Thyroid gland (tissue), 4 donors: Measurements from ENCODE around the gene FARS2. TPM values are rescaled to one million over a fixed set of nuclear protein-coding genes. Genes with fewer than 3 reads are reported as not detected.

ENCODE experiments used
- DNase-seq, 2 donors: peaks; one replicate each; pipeline ENCODE4 v3.0.0-alpha.2; 2019
- H3K27ac ChIP-seq, 3 donors: fragments of 200-600 bp; sonication (generic); 1 replicate in 2 of 3; 2 replicates in 1 of 3; pipeline ENCODE4 v1.5.1; 2016 to 2019; ENCODE audit warnings: mild to moderate bottlenecking in 1 of 3, moderate library complexity in 1 of 3
- H3K27me3 ChIP-seq: fragments of 200-600 bp; sonication (generic); one replicate; pipeline ENCODE4 v1.5.1; 2019
- H3K36me3 ChIP-seq, 2 donors: fragments of 200-600 bp; sonication (generic); one replicate each; pipeline ENCODE4 v1.5.1; 2016 to 2019
- H3K4me1 ChIP-seq, 2 donors: fragments of 200-600 bp; sonication (generic); one replicate each; pipeline ENCODE4 v1.5.1; 2017 to 2019
- H3K4me3 ChIP-seq, 3 donors: fragments of 200-600 bp; sonication (generic); replicated peaks in 1 of 3; 1 replicate in 2 of 3; 2 replicates in 1 of 3; pipeline ENCODE4 v1.5.1; 2016; ENCODE audit warnings: mild to moderate bottlenecking in 1 of 3
- H3K9me3 ChIP-seq: fragments of 200-600 bp; sonication (generic); one replicate; pipeline ENCODE4 v1.5.1; 2017
- POLR2A ChIP-seq, 2 donors: fragments of 450-650 bp; IDR thresholded peaks; one replicate each; pipeline ENCODE4 v1.6.1; 2017; ENCODE audit warnings: antibody characterized with exemption in 2 of 2, mild to moderate bottlenecking in 2 of 2, moderate library complexity in 1 of 2
- WGBS, 2 donors: methylation state at CpG; one replicate each; pipeline ENCODE4 v1.1.5; 2017; 5-methylcytosine and 5-hydroxymethylcytosine counted together
- intact Hi-C: fragments of 100-400 bp; cut with DNase I; formaldehyde crosslinking; loops from one replicate; pipeline ENCODE4 v1.15.1; 2023
- total RNA-seq, 4 donors: library from RNA; depleted of rRNA; stranded (reverse); fragments of >200 nt; gene quantifications; one replicate each; pipeline ENCODE4 v1.2.3, GENCODE V29; 2016
- TF ChIP-seq, protein P1 (sequence below), 6 experiments: fragments of 200-600 bp in 3 of 6; fragments of 450-650 bp in 3 of 6; sonication (generic) in 3 of 6; IDR thresholded peaks; one replicate each; pipeline ENCODE4 v1.5.1; 2016 to 2019; ENCODE audit warnings: antibody characterized with exemption in 6 of 6, mild to moderate bottlenecking in 2 of 6, inconsistent platforms in 1 of 6, moderate library complexity in 1 of 6

Gene FARS2
- total RNA-seq, 4 donors from 2014 or later: 27.4 to 47.1 (median 34.2) TPM

DNA sequence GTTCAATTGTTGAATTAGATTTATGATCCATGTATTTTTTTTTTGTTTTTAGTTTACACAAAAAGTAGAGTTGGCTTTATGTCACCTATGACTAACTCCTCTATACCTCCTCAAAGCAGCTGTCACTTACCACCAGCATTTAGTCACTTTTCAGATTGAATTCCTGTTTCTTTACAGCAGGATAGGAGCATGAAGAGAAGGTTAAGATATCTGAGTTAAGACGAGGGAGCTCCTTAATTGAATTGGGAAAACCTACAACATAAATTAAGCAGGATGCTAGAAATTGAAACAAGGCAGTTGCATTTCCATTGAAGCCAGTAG, 237.2 kb downstream of the FARS2 start:
- intact Hi-C loops: no loop called here

DNA sequence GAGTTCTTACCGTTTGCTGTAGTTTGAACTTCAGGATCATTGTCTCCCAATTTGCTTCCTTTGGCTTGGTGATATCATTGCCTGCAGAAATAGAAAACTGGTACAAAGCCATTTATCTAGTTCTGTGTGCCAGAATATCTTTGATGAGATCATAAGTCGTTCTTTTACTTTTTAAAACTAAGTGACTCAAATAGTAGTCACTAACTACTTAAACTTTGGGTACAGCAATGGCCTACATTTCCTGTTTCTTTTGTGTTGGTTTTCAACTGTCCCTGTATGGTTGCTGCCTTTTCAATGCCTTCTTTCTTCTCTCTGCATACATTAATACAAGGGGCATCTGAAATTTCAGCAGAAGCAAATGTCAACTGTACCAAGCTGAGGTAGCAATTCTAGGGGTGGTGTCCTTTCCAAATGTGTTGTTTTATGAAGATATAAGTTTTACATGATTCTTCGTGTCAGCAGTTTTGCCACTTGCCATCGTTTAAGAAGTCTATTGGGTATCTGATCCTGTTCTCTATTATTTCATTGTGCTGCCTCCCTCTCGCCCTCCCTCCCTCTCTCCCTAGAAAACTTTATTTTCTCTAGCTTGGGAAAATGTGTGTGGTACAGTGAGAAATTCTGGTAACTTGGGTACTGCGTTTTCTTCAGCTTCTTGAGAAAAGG, 238.5 kb downstream of the FARS2 start:
- no peaks in the 10 kb centered on the region for H3K27me3 ChIP-seq
- no peak for TF ChIP-seq POLR2A (IDR thresholded peaks at IDR 0.05)
- TF ChIP-seq, protein P1, sequence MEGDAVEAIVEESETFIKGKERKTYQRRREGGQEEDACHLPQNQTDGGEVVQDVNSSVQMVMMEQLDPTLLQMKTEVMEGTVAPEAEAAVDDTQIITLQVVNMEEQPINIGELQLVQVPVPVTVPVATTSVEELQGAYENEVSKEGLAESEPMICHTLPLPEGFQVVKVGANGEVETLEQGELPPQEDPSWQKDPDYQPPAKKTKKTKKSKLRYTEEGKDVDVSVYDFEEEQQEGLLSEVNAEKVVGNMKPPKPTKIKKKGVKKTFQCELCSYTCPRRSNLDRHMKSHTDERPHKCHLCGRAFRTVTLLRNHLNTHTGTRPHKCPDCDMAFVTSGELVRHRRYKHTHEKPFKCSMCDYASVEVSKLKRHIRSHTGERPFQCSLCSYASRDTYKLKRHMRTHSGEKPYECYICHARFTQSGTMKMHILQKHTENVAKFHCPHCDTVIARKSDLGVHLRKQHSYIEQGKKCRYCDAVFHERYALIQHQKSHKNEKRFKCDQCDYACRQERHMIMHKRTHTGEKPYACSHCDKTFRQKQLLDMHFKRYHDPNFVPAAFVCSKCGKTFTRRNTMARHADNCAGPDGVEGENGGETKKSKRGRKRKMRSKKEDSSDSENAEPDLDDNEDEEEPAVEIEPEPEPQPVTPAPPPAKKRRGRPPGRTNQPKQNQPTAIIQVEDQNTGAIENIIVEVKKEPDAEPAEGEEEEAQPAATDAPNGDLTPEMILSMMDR (IDR thresholded peaks at IDR 0.05): no peak
- no peaks in the 10 kb centered on the region for H3K36me3 ChIP-seq
- 83 to 86% methylated on average over 6 of the region's 6 CpGs for WGBS, 2 donors
- H3K9me3 ChIP-seq: no peaks in the 10 kb centered on the region
- no peak for DNase-seq
- H3K27ac ChIP-seq: peak overlapping the region; percentile 3 to 73 (median 48)
- peaks cover 22 to 28% of the 10 kb centered on the region in 2 donors for H3K4me1 ChIP-seq
- intact Hi-C loops: no loop called here
- no peak overlapping the region for H3K4me3 ChIP-seq

More for the DNA sequence above, 237.2 kb downstream of the FARS2 start:
- DNase-seq: no peak
- Histone ChIP-seq H3K9me3 (no peaks in the 10 kb centered on the region), H3K27me3 (no peaks in the 10 kb centered on the region), H3K36me3 (no peaks in the 10 kb centered on the region), H3K27ac (no peak overlapping the region), H3K4me1 (peaks cover 22 to 28% of the 10 kb centered on the region in 2 donors), H3K4me3 (no peak overlapping the region)
- 81 to 96% methylated on average over 1 of the region's 1 CpG for WGBS, 2 donors
- TF ChIP-seq, protein P1 (IDR thresholded peaks at IDR 0.05): no peak
- no peak for TF ChIP-seq POLR2A (IDR thresholded peaks at IDR 0.05)

DNA sequence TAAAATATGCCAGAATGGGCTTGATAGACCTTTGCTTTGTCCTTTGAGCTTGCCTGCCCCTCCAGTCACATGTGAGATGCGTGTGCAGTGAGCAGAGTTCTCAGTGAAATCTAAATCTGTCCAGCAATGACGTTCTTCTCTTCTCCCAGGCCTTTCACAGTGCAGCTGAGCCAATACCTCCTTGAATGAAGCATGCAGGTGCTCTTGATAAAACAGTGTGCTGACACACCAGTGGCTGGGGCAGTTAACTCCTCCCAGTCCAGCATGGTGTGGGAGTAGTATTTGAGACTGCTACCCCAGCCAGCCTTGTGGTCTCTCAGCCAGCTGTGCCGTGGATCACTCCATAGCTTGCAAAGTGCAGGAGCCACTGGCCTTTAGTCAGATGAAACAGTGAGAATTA, 240.5 kb downstream of the FARS2 start:
- Histone ChIP-seq H3K27ac (peak overlapping the region in 2 of 3 donors; percentile 19 to 48), H3K9me3 (no peaks in the 10 kb centered on the region), H3K36me3 (no peaks in the 10 kb centered on the region), H3K4me1 (peaks cover 22 to 33% of the 10 kb centered on the region in 2 donors), H3K27me3 (no peaks in the 10 kb centered on the region), H3K4me3 (no peak overlapping the region)
- 37 to 53% methylated on average over 3 of the region's 3 CpGs for WGBS, 2 donors
- TF ChIP-seq, protein P1 (IDR thresholded peaks at IDR 0.05): no peak
- no peak for TF ChIP-seq POLR2A (IDR thresholded peaks at IDR 0.05)
- intact Hi-C loops: no loop called here
- peak; percentile 53 to 69 for DNase-seq

DNA sequence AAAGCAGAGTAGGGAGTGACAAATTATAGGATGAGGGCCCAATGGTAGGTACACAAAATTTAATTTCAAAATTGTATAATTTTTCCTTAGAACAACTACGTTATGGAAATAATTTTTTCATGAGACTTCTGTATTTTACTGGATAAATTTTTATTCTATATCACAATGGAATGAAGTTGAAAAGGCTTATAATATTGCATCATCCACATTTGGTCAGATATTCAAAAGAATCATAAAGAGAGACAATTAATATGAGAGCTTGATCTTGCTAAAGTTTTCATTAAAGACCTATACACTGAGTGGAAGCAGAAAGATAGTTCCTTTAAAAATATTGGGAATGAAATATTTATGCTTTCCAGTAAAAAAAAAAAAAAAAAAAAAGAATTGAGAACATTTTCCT, 242.8 kb downstream of the FARS2 start:
- DNase-seq: no peak
- intact Hi-C loops: no loop called here
- Histone ChIP-seq H3K36me3 (no peaks in the 10 kb centered on the region), H3K9me3 (no peaks in the 10 kb centered on the region), H3K4me3 (no peak overlapping the region), H3K4me1 (peaks cover 22 to 41% of the 10 kb centered on the region in 2 donors), H3K27ac (no peak overlapping the region), H3K27me3 (no peaks in the 10 kb centered on the region)
- 100% methylated on average over 1 of the region's 1 CpG for WGBS, 2 donors
- TF ChIP-seq, protein P1 (IDR thresholded peaks at IDR 0.05): no peak
- TF ChIP-seq POLR2A (IDR thresholded peaks at IDR 0.05): no peak

DNA sequence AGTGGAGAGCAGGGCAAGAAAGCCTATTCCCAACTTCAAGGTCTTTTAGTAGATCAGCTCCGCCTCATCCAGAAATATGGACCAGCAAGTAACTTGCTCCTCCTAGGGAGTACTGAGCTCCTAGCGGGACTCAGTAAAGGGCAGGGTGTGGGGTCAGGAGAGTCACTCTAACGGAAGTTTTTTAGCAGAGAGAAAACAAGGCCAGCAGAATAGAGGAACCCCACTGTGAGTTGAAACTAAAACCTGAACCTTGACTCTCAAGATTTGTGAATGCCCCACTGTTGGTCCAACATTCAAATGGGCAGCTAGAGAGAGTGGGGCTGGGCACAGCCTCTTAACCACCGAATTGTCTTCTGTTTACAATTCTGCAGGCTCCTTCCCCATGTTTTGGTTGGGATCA, 244.8 kb downstream of the FARS2 start:
- peaks cover 7 to 23% of the 10 kb centered on the region in 2 donors for H3K4me1 ChIP-seq
- DNase-seq: no peak
- H3K27ac ChIP-seq: no peak overlapping the region
- H3K36me3 ChIP-seq: no peaks in the 10 kb centered on the region
- no peak for TF ChIP-seq POLR2A (IDR thresholded peaks at IDR 0.05)
- TF ChIP-seq, protein P1 (IDR thresholded peaks at IDR 0.05): no peak
- H3K27me3 ChIP-seq: no peaks in the 10 kb centered on the region
- H3K4me3 ChIP-seq: no peak overlapping the region
- H3K9me3 ChIP-seq: no peaks in the 10 kb centered on the region
- WGBS, 2 donors: 84 to 85% methylated on average over 4 of the region's 4 CpGs
- intact Hi-C loops: no loop called here
